ENCODE results near the gene USF2.
"Not testable (repeated sequence)": the region's sequence is repeated elsewhere in the genome, so short reads cannot be mapped to it uniquely, and the experiment has no call there.

The USF2 gene

DNA sequence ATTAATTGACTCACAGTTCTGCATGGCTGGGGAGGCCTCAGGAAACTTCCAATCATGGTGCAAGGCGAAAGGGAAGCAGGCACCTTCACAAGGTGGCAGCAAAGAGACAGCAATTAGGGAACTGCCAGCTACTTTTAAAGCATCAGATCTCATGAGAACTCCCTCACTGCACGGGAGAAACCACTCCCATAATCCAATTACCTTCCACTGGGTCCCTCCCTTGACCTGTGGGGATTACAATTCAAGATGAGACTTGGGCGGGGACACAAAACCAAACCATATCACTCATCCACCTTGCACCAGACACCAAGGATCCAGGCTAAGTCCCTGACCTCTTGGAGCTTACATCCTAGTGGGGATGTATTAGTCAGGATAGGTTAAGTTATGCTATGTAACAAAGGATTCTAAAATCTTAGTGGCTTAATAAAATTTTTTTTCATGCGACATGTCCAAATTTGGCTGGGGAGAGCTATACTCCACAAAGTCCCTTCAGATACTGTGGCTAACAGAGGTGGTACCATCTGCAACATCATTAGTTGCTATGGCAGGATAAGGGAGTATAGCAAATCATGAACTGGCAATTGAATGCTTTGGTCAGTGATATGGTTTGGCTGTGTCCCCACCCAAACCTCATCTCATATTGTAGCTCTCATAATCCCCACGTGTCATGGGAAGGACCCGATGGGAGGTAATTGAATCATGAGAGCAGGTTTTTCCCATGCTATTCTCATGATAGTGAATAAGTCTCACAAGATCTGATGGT, 31.9 kb upstream of the USF2 start:
- Histone ChIP-seq H3K9ac (ENCODE audit: insufficient read length) (no peak overlapping the region), H3K27ac (no peak overlapping the region), H3K36me3 (ENCODE audit: insufficient read depth, low read length) (no peaks in the 10 kb centered on the region), H3K4me3 (no peak overlapping the region), H3K9me3 (ENCODE audit: low read depth, low read length) (no peaks in the 10 kb centered on the region)
- no peak for DNase-seq (ENCODE audit: low read depth, low spot score)
- TF ChIP-seq EZH2 (IDR thresholded peaks at IDR 0.05) (no peak), POLR2AphosphoS5 (IDR thresholded peaks at IDR 0.05; ENCODE audit: borderline replicate concordance, low read depth, low read length) (no peak), FOXP2 (optimal IDR thresholded peaks at IDR 0.05; ENCODE audit: control extremely low read depth, extremely low read length, insufficient read depth) (no peak)

DNA sequence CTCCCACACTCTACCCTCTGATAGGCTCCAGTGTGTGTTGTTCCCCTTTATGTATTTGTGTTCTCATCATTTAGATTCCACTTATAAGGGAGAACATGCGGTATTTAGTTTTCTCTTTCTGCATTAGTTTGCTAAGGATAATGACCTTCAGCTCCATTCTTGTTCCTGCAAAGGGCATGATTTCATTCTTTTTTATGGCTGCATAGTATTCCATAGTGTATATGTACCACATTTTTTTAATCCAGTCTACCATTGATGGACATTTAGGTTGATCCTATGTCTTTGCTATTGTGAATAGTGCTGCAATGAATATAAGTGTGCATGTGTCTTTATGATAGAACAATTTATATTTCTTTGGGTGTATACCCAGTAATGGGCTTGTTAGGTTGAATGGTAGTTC, 29.2 kb upstream of the USF2 start:
- not testable (repeated sequence) for H3K9me3 ChIP-seq (ENCODE audit: low read depth, low read length); H3K4me3 ChIP-seq; H3K36me3 ChIP-seq (ENCODE audit: insufficient read depth, low read length); H3K9ac ChIP-seq (ENCODE audit: insufficient read length); H3K27ac ChIP-seq; DNase-seq (ENCODE audit: low read depth, low spot score)

DNA sequence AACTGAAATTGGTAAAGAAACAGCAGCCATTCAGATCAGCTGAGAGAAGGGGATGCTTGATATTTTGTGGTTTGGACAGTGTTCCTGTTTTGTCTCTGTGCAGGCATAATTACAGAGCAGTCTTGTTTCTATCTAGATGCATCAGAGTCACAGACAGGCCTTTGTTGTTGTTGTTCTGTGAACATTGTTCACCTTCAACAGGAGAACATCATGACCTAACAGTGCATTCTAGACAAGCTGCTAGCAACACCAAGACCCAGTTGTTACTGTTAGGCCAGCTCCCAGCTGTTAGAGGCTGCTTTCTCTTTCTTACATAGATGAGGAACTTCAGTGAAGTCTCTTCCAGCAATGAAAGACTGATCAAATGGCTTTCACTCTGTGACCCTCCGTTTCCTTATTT, 28.4 kb upstream of the USF2 start:
- TF ChIP-seq FOXP2 (optimal IDR thresholded peaks at IDR 0.05; ENCODE audit: control extremely low read depth, extremely low read length, insufficient read depth) (no peak), EZH2 (IDR thresholded peaks at IDR 0.05) (no peak), POLR2AphosphoS5 (IDR thresholded peaks at IDR 0.05; ENCODE audit: borderline replicate concordance, low read depth, low read length) (no peak)
- Histone ChIP-seq H3K4me3 (no peak overlapping the region), H3K27ac (no peak overlapping the region), H3K9ac (ENCODE audit: insufficient read length) (no peak overlapping the region), H3K9me3 (ENCODE audit: low read depth, low read length) (no peaks in the 10 kb centered on the region), H3K36me3 (ENCODE audit: insufficient read depth, low read length) (no peaks in the 10 kb centered on the region)
- DNase-seq (ENCODE audit: low read depth, low spot score) = no peak

DNA sequence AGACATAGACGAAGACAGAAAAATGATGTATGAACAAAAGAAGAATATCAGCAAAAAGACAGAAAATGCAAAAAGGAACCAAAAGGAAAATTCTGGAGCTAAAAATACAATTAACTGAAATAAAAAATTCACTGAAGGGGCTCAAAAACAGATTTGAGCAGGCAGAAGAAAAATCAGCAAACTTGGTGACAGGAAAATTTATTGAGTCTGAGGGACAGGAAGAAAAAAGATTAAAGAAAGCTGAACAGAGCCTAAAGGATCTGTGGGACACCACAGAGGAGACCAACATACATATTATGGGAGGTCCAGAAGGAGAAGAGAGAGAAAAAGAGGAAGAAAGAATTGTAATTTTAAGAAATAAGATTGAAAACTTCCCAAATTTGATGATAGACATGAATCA, 27.3 kb upstream of the USF2 start:
- no peak overlapping the region for H3K27ac ChIP-seq
- no peak for DNase-seq (ENCODE audit: low read depth, low spot score)
- H3K9ac ChIP-seq (ENCODE audit: insufficient read length) = no peak overlapping the region
- TF ChIP-seq POLR2AphosphoS5 (IDR thresholded peaks at IDR 0.05; ENCODE audit: borderline replicate concordance, low read depth, low read length) (no peak), EZH2 (IDR thresholded peaks at IDR 0.05) (no peak), FOXP2 (optimal IDR thresholded peaks at IDR 0.05; ENCODE audit: control extremely low read depth, extremely low read length, insufficient read depth) (no peak)
- no peak overlapping the region for H3K4me3 ChIP-seq
- no peaks in the 10 kb centered on the region for H3K9me3 ChIP-seq (ENCODE audit: low read depth, low read length)
- H3K36me3 ChIP-seq (ENCODE audit: insufficient read depth, low read length) = no peaks in the 10 kb centered on the region

DNA sequence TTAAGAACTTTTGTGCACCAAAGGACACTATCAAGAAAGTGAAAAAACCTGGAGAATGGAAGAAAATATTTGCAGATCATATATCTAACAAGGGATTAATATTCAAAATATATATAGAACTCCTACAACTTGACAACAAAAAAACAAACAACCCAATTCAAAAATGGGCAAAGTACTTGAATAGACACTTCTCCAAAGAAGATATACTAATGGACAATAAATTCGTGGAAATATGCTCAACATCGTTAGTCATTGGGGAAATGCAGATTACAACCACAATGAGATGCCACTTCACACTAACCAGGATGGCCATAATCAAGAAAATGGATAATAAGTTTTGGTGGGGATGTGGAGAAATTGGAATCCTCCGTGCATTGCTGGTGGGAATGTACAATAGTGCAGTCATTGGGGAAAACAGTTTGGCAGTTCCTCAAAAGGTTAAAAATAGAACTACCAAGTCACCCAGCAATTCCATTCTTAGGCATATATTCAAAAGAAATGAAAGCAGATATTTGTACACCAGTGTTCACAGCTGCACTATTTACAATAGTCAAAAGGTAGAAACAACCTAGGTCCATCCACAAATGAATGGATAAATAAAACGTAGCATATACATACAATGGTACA, 22.2 kb upstream of the USF2 start:
- no peak overlapping the region for H3K27ac ChIP-seq
- DNase-seq (ENCODE audit: low read depth, low spot score) = no peak
- H3K9me3 ChIP-seq (ENCODE audit: low read depth, low read length) = no peaks in the 10 kb centered on the region
- no peak overlapping the region for H3K4me3 ChIP-seq
- no peaks in the 10 kb centered on the region for H3K36me3 ChIP-seq (ENCODE audit: insufficient read depth, low read length)
- H3K9ac ChIP-seq (ENCODE audit: insufficient read length) = no peak overlapping the region
- no peak for TF ChIP-seq POLR2AphosphoS5 (IDR thresholded peaks at IDR 0.05; ENCODE audit: borderline replicate concordance, low read depth, low read length)
- TF ChIP-seq FOXP2 (optimal IDR thresholded peaks at IDR 0.05; ENCODE audit: control extremely low read depth, extremely low read length, insufficient read depth) = no peak
- no peak for TF ChIP-seq EZH2 (IDR thresholded peaks at IDR 0.05)

DNA sequence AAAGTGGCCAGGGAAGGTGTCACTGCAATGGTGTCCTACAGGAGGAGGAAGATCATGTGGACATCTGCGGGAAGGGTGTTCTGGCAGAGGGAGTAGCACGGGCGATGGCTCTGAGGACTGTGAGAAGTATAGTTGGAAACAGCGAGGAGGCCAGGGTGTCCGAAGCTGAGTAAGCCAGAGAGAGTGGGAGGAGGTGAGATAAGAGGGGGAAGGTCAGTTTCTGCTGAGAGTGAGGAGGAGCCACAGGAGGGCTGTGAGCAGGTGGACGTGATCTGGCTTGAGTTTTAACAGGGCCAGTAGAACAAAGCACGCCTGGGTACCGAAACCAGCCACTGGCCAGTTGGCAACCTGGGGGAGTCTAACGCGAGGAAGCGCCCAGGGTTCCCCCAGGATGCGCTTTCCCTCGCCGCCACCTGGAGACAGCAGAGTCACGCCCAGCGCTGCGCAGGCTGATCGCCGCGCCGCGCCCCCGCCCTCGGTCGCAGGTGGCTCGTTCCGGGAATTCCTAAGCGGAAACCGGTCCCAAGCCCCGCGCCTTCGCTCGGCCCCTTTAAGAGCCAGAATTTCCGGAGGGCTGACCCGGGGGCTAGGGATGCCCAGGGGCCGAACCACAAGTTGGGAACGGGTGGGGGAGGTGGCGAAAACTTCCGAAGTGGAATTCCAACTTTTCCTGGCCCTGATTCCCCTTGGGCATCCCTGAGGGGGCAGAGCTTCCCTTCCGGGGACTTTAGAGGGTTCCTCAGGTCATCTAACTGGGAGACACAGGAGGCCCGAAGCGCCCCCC, 21.0 kb upstream of the USF2 start:
- Histone ChIP-seq H3K9ac (ENCODE audit: insufficient read length) (no peak overlapping the region), H3K27ac (no peak overlapping the region), H3K4me3 (no peak overlapping the region), H3K36me3 (ENCODE audit: insufficient read depth, low read length) (no peaks in the 10 kb centered on the region), H3K9me3 (ENCODE audit: low read depth, low read length) (no peaks in the 10 kb centered on the region)
- TF ChIP-seq FOXP2 (optimal IDR thresholded peaks at IDR 0.05; ENCODE audit: control extremely low read depth, extremely low read length, insufficient read depth) = no peak
- no peak for TF ChIP-seq POLR2AphosphoS5 (IDR thresholded peaks at IDR 0.05; ENCODE audit: borderline replicate concordance, low read depth, low read length)
- TF ChIP-seq EZH2 (IDR thresholded peaks at IDR 0.05) = no peak
- no peak for DNase-seq (ENCODE audit: low read depth, low spot score)

DNA sequence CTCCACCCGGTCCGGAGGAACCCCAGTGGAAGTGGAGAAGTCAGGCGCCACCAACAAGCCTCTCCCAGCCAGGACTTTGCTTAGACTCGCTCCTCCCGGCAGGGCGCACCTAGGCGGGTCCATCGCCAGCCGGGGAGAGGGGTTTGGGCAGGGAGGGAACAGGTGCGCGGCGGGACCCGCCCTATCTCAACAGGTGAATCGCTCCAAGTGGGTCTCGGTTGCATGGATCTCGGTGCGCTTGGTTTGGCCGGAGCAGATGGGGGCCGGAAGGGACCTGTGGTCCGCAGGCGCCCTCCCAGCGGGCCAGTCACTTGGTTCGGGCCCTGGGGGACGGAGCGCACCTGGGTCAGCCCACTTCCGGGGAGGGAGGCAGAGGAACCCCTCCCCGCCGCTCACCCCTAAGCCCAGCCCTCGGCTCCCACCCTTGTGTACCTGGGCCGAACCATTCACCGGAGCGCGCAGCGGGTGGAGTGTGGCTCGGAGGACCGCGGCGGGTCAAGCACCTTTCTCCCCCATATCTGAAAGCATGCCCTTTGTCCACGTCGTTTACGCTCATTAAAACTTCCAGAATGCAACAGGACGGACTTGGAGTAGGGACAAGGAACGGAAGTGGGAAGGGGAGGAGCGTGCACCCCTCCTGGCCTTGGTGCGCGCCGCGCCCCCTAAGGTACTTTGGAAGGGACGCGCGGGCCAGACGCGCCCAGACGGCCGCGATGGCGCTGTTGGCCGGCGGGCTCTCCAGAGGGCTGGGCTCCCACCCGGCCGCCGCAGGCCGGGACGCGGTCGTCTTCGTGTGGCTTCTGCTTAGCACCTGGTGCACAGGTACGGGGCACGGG, 20.2 kb upstream of the USF2 start, which contains the start of gene LSR:
Gene LSR (plus strand): TSS at position 693 of the 836 bp plus-strand sequence. CDS start 21 bp downstream, at position 714.
- no peak within 1 kb of the TSS for H3K27ac ChIP-seq
- no peak for DNase-seq (ENCODE audit: low read depth, low spot score)
- no peak within 1 kb of the TSS for H3K9ac ChIP-seq (ENCODE audit: insufficient read length)
- TF ChIP-seq FOXP2 (optimal IDR thresholded peaks at IDR 0.05; ENCODE audit: control extremely low read depth, extremely low read length, insufficient read depth) = no peak
- TF ChIP-seq POLR2AphosphoS5 (IDR thresholded peaks at IDR 0.05; ENCODE audit: borderline replicate concordance, low read depth, low read length) = no peak
- no peak for TF ChIP-seq EZH2 (IDR thresholded peaks at IDR 0.05)
- no peaks in the 10 kb centered on the region for H3K36me3 ChIP-seq (ENCODE audit: insufficient read depth, low read length)
- no peaks in the 10 kb centered on the region for H3K9me3 ChIP-seq (ENCODE audit: low read depth, low read length)
- H3K4me3 ChIP-seq = no peak within 1 kb of the TSS

All from SK-N-MC (cell line).